Frontal cortex (tissue), 4 donors: ENCODE measurements around the gene INSYN1. TPM values are rescaled to one million over a fixed set of nuclear protein-coding genes. Genes with fewer than 3 reads are reported as not detected.
"Not testable (repeated sequence)": the region's sequence is repeated elsewhere in the genome, so short reads cannot be mapped to it uniquely, and the experiment has no call there.

Source experiments
- DNase-seq, 2 donors: peaks; one replicate each; pipeline ENCODE4 v3.0.0; 2012; ENCODE audit warnings: low spot score in 2 of 2
- FAIRE-seq: peaks from 2 replicates; lab custom pipeline; 2012; peaks lifted over from hg19 to GRCh38; lab: Jason Lieb, UNC
- total RNA-seq: library from RNA; depleted of rRNA; stranded (reverse); fragments of >200 nt; gene quantifications from one replicate; pipeline ENCODE4 v1.2.3, GENCODE V29; 2014
- donor health status: control.
- donor health status: control.
- donor health status: control.

The INSYN1 gene
- total RNA-seq, 1 donor from 2014 or later: 26.1 TPM

- DNase-seq: peak in 1 of 2 donors; percentile 57
- FAIRE-seq: no peak
These were observed 999 bp downstream of the INSYN1 start for GRCh38 chr15:73751899-73752805.

- DNase-seq: no peak
- FAIRE-seq: no peak
These were observed 1.6 kb downstream of the INSYN1 start for GRCh38 chr15:73751511-73751898.

- no peak for FAIRE-seq
- no peak for DNase-seq
These were observed 2.2 kb downstream of the INSYN1 start for GRCh38 chr15:73750951-73751350.

- FAIRE-seq: no peak
- DNase-seq: no peak
These were observed 2.7 kb downstream of the INSYN1 start for GRCh38 chr15:73750438-73750837.

GRCh38 chr15:73749971-73750370 lies 3.2 kb downstream of the INSYN1 start:
- no peak for FAIRE-seq

GRCh38 chr15:73749533-73749932 lies 3.6 kb downstream of the INSYN1 start:
- DNase-seq (no peak), FAIRE-seq (no peak)

More at GRCh38 chr15:73749971-73750370, 3.2 kb downstream of the INSYN1 start:
- DNase-seq: no peak

GRCh38 chr15:73748730-73749129 lies 4.4 kb downstream of the INSYN1 start:
- DNase-seq: no peak
- no peak for FAIRE-seq

- DNase-seq (no peak), FAIRE-seq (no peak)
These were observed 5.1 kb downstream of the INSYN1 start for GRCh38 chr15:73747847-73748590.

GRCh38 chr15:73746883-73747282 lies 6.3 kb downstream of the INSYN1 start:
- DNase-seq: no peak
- no peak for FAIRE-seq

GRCh38 chr15:73746261-73746660 lies 6.9 kb downstream of the INSYN1 start:
- DNase-seq (no peak), FAIRE-seq (no peak)

- DNase-seq: no peak
- no peak for FAIRE-seq
These were observed 8.1 kb downstream of the INSYN1 start for GRCh38 chr15:73745073-73745472.

- DNase-seq (no peak), FAIRE-seq (no peak)
These were observed 8.9 kb downstream of the INSYN1 start for GRCh38 chr15:73744293-73744692.

GRCh38 chr15:73741321-73741836 lies 11.8 kb downstream of the INSYN1 start:
- DNase-seq (no peak), FAIRE-seq (no peak)

- FAIRE-seq: no peak
- DNase-seq: no peak
These were observed 12.8 kb downstream of the INSYN1 start for GRCh38 chr15:73740152-73741048.

GRCh38 chr15:73737535-73737934 lies 15.6 kb downstream of the INSYN1 start:
- DNase-seq: no peak
- FAIRE-seq: no peak

- FAIRE-seq (no peak), DNase-seq (no peak)
These were observed 20.2 kb downstream of the INSYN1 start for GRCh38 chr15:73732930-73733329.

GRCh38 chr15:73732051-73732450 lies 21.1 kb downstream of the INSYN1 start:
- not testable (repeated sequence) for FAIRE-seq, DNase-seq

GRCh38 chr15:73727330-73727976 lies 25.7 kb downstream of the INSYN1 start:
- no peak for DNase-seq
- no peak for FAIRE-seq

- FAIRE-seq: no peak
These were observed 28.9 kb downstream of the INSYN1 start for GRCh38 chr15:73724212-73724611.

More at GRCh38 chr15:73724212-73724611, 28.9 kb downstream of the INSYN1 start:
- no peak for DNase-seq
